Duodenal mucosa (tissue), 2 donors: ENCODE results near the gene OLFM4.

ENCODE experiments used
- H3K27ac ChIP-seq: one replicate; pipeline ENCODE4 v1.7.0; 2013; ENCODE audit warnings: low read depth, low read length
- H3K27me3 ChIP-seq, 2 donors: one replicate each; pipeline ENCODE4 v1.7.0; 2013; ENCODE audit warnings: low read length in 2 of 2, control low read depth in 1 of 2; ENCODE audit not compliant: insufficient read depth in 2 of 2, control insufficient read depth in 1 of 2
- H3K36me3 ChIP-seq, 2 donors: one replicate each; pipeline ENCODE4 v1.7.0; 2013; ENCODE audit warnings: low read length in 2 of 2, control low read depth in 1 of 2; ENCODE audit not compliant: insufficient read depth in 2 of 2, control insufficient read depth in 1 of 2
- H3K4me1 ChIP-seq, 2 donors: one replicate each; pipeline ENCODE4 v1.7.0; 2013; ENCODE audit warnings: low read length in 2 of 2, control low read depth in 1 of 2; ENCODE audit not compliant: insufficient read depth in 2 of 2, control insufficient read depth in 1 of 2
- H3K4me3 ChIP-seq, 2 donors: one replicate each; pipeline ENCODE4 v1.7.0; 2013; ENCODE audit warnings: low read length in 2 of 2, low read depth in 1 of 2
- H3K9ac ChIP-seq, 2 donors: one replicate each; pipeline ENCODE4 v1.7.0; 2013; ENCODE audit warnings: low read length in 2 of 2, low read depth in 1 of 2
- H3K9me3 ChIP-seq, 2 donors: one replicate each; pipeline ENCODE4 v1.7.0; 2013; ENCODE audit warnings: low read length in 2 of 2, control low read depth in 1 of 2; ENCODE audit not compliant: control insufficient read depth in 1 of 2

Gene OLFM4

DNA sequence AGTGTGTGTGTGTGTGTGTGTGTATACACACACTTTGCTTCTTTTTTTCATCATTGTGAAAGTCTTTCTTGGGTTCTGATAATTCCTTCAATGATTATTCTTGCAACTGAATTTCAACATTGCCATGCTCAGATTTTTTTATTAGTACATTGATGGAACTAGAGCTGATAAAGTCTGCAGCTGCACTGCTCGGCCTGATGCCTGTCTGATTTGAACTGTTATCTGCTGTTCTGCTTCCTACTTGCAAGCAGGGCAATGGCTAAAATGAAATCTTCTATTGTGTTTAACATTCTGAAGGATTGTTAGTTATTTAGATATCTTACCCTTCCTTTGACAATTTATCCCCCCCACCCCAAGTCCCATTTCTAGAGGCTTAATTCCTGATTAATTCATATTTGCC, 61.3 kb downstream of the OLFM4 start:
- Histone ChIP-seq H3K9ac (no peak overlapping the region), H3K4me1 (no peaks in the 10 kb centered on the region), H3K27me3 (no peaks in the 10 kb centered on the region), H3K27ac (no peak overlapping the region), H3K36me3 (no peaks in the 10 kb centered on the region), H3K9me3 (no peaks in the 10 kb centered on the region), H3K4me3 (no peak overlapping the region)

- no peak overlapping the region for H3K4me3 ChIP-seq
- H3K36me3 ChIP-seq = no peaks in the 10 kb centered on the region
- H3K27me3 ChIP-seq = no peaks in the 10 kb centered on the region
- no peaks in the 10 kb centered on the region for H3K9me3 ChIP-seq
- H3K4me1 ChIP-seq = no peaks in the 10 kb centered on the region
- H3K9ac ChIP-seq = no peak overlapping the region
- no peak overlapping the region for H3K27ac ChIP-seq
Observed at GRCh38 chr13:53090461-53090860, 61.8 kb downstream of the OLFM4 start.

GRCh38 chr13:53092931-53093330, 64.3 kb downstream of the OLFM4 start:
- no peaks in the 10 kb centered on the region for H3K9me3 ChIP-seq
- H3K27me3 ChIP-seq = no peaks in the 10 kb centered on the region
- H3K4me1 ChIP-seq = no peaks in the 10 kb centered on the region
- H3K27ac ChIP-seq = no peak overlapping the region
- H3K9ac ChIP-seq = no peak overlapping the region
- H3K4me3 ChIP-seq = no peak overlapping the region
- no peaks in the 10 kb centered on the region for H3K36me3 ChIP-seq

GRCh38 chr13:53098455-53098854, 69.8 kb downstream of the OLFM4 start:
- Histone ChIP-seq H3K9ac (no peak overlapping the region), H3K27me3 (no peaks in the 10 kb centered on the region), H3K36me3 (no peaks in the 10 kb centered on the region), H3K4me1 (peaks cover 0 to 10% of the 10 kb centered on the region in 2 donors), H3K27ac (no peak overlapping the region), H3K9me3 (no peaks in the 10 kb centered on the region), H3K4me3 (no peak overlapping the region)

DNA sequence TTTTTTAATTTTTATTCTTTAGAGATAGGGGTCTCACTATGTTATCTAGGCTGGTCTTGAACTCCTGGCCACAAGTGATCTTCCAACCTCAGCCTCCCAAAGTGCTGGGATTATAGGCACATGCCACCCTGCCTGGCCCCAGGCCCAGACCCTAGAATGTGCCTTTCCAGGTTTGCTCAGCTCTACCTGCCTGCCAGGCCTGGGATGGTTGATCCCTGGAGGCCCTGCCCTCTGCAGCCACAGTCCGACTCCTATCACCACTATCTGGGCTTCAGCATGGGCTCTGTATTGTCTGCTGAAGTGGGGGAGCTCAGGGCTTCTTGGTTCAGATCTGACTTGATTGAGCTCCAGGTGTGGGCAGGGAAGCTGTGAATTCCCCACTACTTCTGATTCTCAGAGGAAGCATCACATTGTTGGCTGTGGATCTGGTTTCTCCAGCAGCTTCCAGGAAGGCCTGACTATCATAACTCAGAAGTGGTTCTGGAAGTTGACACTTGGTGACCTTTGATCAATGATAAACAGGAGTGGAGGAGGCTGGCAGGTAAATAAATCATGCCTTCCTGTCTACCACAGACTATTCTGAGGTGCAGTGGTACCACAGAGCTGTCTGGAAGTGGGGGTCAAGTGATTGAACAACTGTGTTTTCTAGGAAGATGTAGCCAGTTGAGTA, 71.9 kb downstream of the OLFM4 start:
- Histone ChIP-seq H3K27ac (no peak overlapping the region), H3K4me3 (no peak overlapping the region), H3K27me3 (no peaks in the 10 kb centered on the region), H3K9ac (no peak overlapping the region), H3K9me3 (no peaks in the 10 kb centered on the region), H3K36me3 (no peaks in the 10 kb centered on the region), H3K4me1 (peaks cover 0 to 10% of the 10 kb centered on the region in 2 donors)
